ENCODE data around the gene GASK1A.

GRCh38 chr3:43024181-43024885 is 45.2 kb downstream of the GASK1A start:
- TF ChIP-seq CTCF (conservative IDR thresholded peaks at IDR 0.05 in 1 of 2, IDR thresholded peaks at IDR 0.05 in 1 of 2; ENCODE audit: low read depth in 1 of 2, low read length in 2 of 2) = no peak
- TF ChIP-seq EZH2 (IDR thresholded peaks at IDR 0.05; ENCODE audit: low read length, missing control alignments) = no peak

All from fibroblast of lung (primary cell).